Mammary epithelial cell (primary cell): ENCODE results near the gene WNT10A.

Experiments
- CTCF ChIP-seq, 2 donors: IDR thresholded peaks in 1 of 2; conservative IDR thresholded peaks in 1 of 2; 2 replicates each; pipeline ENCODE4 v1.5.1; 2011 to 2012; ENCODE audit warnings: inconsistent platforms in 2 of 2, low read length in 2 of 2, mild to moderate bottlenecking in 2 of 2, control low read depth in 1 of 2, low read depth in 1 of 2; ENCODE audit not compliant: insufficient read depth in 1 of 2; ENCODE audit errors: extremely low read depth in 1 of 2
- EZH2 ChIP-seq: IDR thresholded peaks from 2 replicates; pipeline ENCODE4 v1.6.1; 2012; ENCODE audit warnings: low read length, inconsistent platforms, borderline replicate concordance

- TF ChIP-seq CTCF (conservative IDR thresholded peaks at IDR 0.05 in 1 of 2, IDR thresholded peaks at IDR 0.05 in 1 of 2; ENCODE audit: extremely low read depth in 1 of 2, insufficient read depth in 1 of 2, low read depth in 1 of 2, low read length in 2 of 2) (no peak), EZH2 (no peak)
Measured at GRCh38 chr2:218831378-218831990, 49.2 kb upstream of the WNT10A start, which contains the start of gene PRKAG3.
